DOHH2 (cell line): Measurements from ENCODE around the gene STAT1.

Experiments
- H3F3A ChIP-seq: fragments of 200-600 bp; sonication (generic), shearing (Covaris generic); 2 replicates; pipeline ENCODE4 v1.6.0; 2016; ENCODE audit warnings: antibody characterized with exemption, mild to moderate bottlenecking; ENCODE audit not compliant: control insufficient read depth, insufficient read depth
- H3K27ac ChIP-seq: fragments of 200-600 bp; sonication (generic); 2 replicates; pipeline ENCODE4 v1.5.1; 2014; ENCODE audit warnings: low read depth, mild to moderate bottlenecking, low read length, moderate library complexity
- H3K27me3 ChIP-seq: fragments of 200-600 bp; sonication (generic); 2 replicates; pipeline ENCODE4 v1.6.1; 2014; ENCODE audit warnings: mild to moderate bottlenecking, low read length, mixed read lengths; ENCODE audit not compliant: control insufficient read depth
- H3K36me3 ChIP-seq: fragments of 200-600 bp; sonication (generic); 2 replicates; pipeline ENCODE4 v1.6.1; 2014; ENCODE audit warnings: mild to moderate bottlenecking, low read length, moderate library complexity, mixed read lengths; ENCODE audit not compliant: control insufficient read depth
- H3K4me1 ChIP-seq: fragments of 200-600 bp; sonication (generic); 2 replicates; pipeline ENCODE4 v1.6.1; 2014; ENCODE audit warnings: mild to moderate bottlenecking, low read length, mixed read lengths; ENCODE audit not compliant: control insufficient read depth
- H3K4me2 ChIP-seq: fragments of 200-600 bp; sonication (generic); 2 replicates; pipeline ENCODE4 v1.6.0; 2014; ENCODE audit warnings: mild to moderate bottlenecking, low read length, moderate library complexity
- H3K4me3 ChIP-seq: fragments of 200-600 bp; sonication (generic); 2 replicates; pipeline ENCODE4 v1.5.1; 2014; ENCODE audit warnings: mild to moderate bottlenecking, low read length, mixed read lengths
- H3K79me2 ChIP-seq: fragments of 200-600 bp; sonication (generic); 2 replicates; pipeline ENCODE4 v1.6.1; 2014; ENCODE audit warnings: mild to moderate bottlenecking, low read length, mixed read lengths; ENCODE audit not compliant: control insufficient read depth
- H3K9me2 ChIP-seq: fragments of 200-600 bp; sonication (generic); replicated peaks from 2 replicates; pipeline ENCODE4 v1.6.1; 2014; ENCODE audit warnings: mild to moderate bottlenecking, low read length, mixed read lengths; ENCODE audit not compliant: control insufficient read depth
- H3K9me3 ChIP-seq: fragments of 200-600 bp; sonication (generic); 2 replicates; pipeline ENCODE4 v1.6.1; 2014; ENCODE audit warnings: antibody characterized with exemption, low read length, mixed read lengths; ENCODE audit not compliant: control insufficient read depth, insufficient read depth
- H4K20me1 ChIP-seq: fragments of 200-600 bp; sonication (generic); 2 replicates; pipeline ENCODE4 v1.6.0; 2014; ENCODE audit warnings: low read depth, mild to moderate bottlenecking, antibody characterized with exemption, low read length, moderate library complexity; ENCODE audit not compliant: control insufficient read depth, insufficient read depth
- CTCF ChIP-seq: fragments of 200-600 bp; sonication (generic); IDR thresholded peaks from one replicate; pipeline ENCODE4 v1.5.1; 2014; ENCODE audit warnings: antibody characterized with exemption, mild to moderate bottlenecking, low read depth, low read length; ENCODE audit not compliant: poor library complexity, severe bottlenecking
- EZH2phosphoT487 ChIP-seq: fragments of 200-600 bp; sonication (generic); IDR thresholded peaks from 2 replicates; pipeline ENCODE4 v1.6.1; 2017; ENCODE audit warnings: borderline replicate concordance, mild to moderate bottlenecking, antibody characterized with exemption, low read length, moderate library complexity, mixed read lengths

STAT1 gene

GRCh38 chr2:190999949-191000665, 13.9 kb downstream of the STAT1 start:
- Histone ChIP-seq H3K79me2 (no peaks in the 10 kb centered on the region), H3K36me3 (no peaks in the 10 kb centered on the region), H3K4me1 (no peaks in the 10 kb centered on the region), H3K4me3 (no peak overlapping the region), H3K4me2 (no peak overlapping the region), H3F3A (no peaks in the 10 kb centered on the region), H3K9me2 (no peaks in the 10 kb centered on the region), H3K27me3 (no peaks in the 10 kb centered on the region), H4K20me1 (no peaks in the 10 kb centered on the region), H3K9me3 (no peaks in the 10 kb centered on the region), H3K27ac (no peak overlapping the region)
- TF ChIP-seq CTCF = no peak
- TF ChIP-seq EZH2phosphoT487 = no peak

- no peaks in the 10 kb centered on the region for H3F3A ChIP-seq
- no peak overlapping the region for H3K4me2 ChIP-seq
- H4K20me1 ChIP-seq = no peaks in the 10 kb centered on the region
- no peaks in the 10 kb centered on the region for H3K79me2 ChIP-seq
- no peak overlapping the region for H3K4me3 ChIP-seq
- no peaks in the 10 kb centered on the region for H3K4me1 ChIP-seq
- H3K9me3 ChIP-seq = no peaks in the 10 kb centered on the region
- no peak overlapping the region for H3K27ac ChIP-seq
- no peaks in the 10 kb centered on the region for H3K36me3 ChIP-seq
- H3K9me2 ChIP-seq = no peaks in the 10 kb centered on the region
- no peaks in the 10 kb centered on the region for H3K27me3 ChIP-seq
- TF ChIP-seq EZH2phosphoT487 (no peak), CTCF (no peak)
Measured at GRCh38 chr2:190999058-190999457, 14.9 kb downstream of the STAT1 start.

- no peaks in the 10 kb centered on the region for H4K20me1 ChIP-seq
- H3K79me2 ChIP-seq = no peaks in the 10 kb centered on the region
- H3K4me3 ChIP-seq = no peak overlapping the region
- H3K4me1 ChIP-seq = no peaks in the 10 kb centered on the region
- TF ChIP-seq CTCF (no peak), EZH2phosphoT487 (no peak)
- no peaks in the 10 kb centered on the region for H3K27me3 ChIP-seq
- H3K27ac ChIP-seq = no peak overlapping the region
- no peak overlapping the region for H3K4me2 ChIP-seq
- H3K36me3 ChIP-seq = no peaks in the 10 kb centered on the region
- H3K9me3 ChIP-seq = no peaks in the 10 kb centered on the region
- H3K9me2 ChIP-seq = no peaks in the 10 kb centered on the region
- H3F3A ChIP-seq = no peaks in the 10 kb centered on the region
Measured at GRCh38 chr2:190997526-190998113, 16.4 kb downstream of the STAT1 start.
